ENCODE data around the gene PCSK5. TPM values are rescaled to one million over a fixed set of nuclear protein-coding genes. Genes with fewer than 3 reads are reported as not detected.

Gene PCSK5
- total RNA-seq, 1 experiment from 2014 or later: 7.5 TPM

GRCh38 chr9:76232861-76233489 is 342.5 kb downstream of the PCSK5 start:
- no peaks in the 10 kb centered on the region for H3K79me1 ChIP-seq (ENCODE audit: insufficient read depth, low read depth, low read length, poor library complexity, severe bottlenecking)
- no peak overlapping the region for H3K4me3 Mint-ChIP-seq
- no peak overlapping the region for H3K9ac ChIP-seq (ENCODE audit: extremely low read depth, insufficient read length, low read length)
- no CpG with 5 or more reads among the region's 7 CpGs for WGBS (ENCODE audit: extremely low coverage, insufficient read length, low lambda C conversion rate)
- H4K8ac ChIP-seq (replicated peaks; ENCODE audit: insufficient read length, low read depth, low read length): no peak overlapping the region
- H3K4me1 ChIP-seq (ENCODE audit: insufficient read depth, low read length): no peaks in the 10 kb centered on the region; the same call in 1 of the 2 replicates
- H4K91ac ChIP-seq (ENCODE audit: insufficient read length, low read depth, low read length): no peak overlapping the region
- no peak overlapping the region for H2AFZ ChIP-seq (ENCODE audit: low read length)
- no peak overlapping the region for H3K18ac ChIP-seq (ENCODE audit: insufficient read length, low read depth, low read length)
- H3K9me3 ChIP-seq (ENCODE audit: control insufficient read depth, low read depth, low read length): no peaks in the 10 kb centered on the region
- no peak overlapping the region for H2BK120ac ChIP-seq (ENCODE audit: low read depth, low read length, poor library complexity, severe bottlenecking)
- no peak overlapping the region for H2AK5ac ChIP-seq (ENCODE audit: insufficient read length, low read length)
- H3K79me2 ChIP-seq (ENCODE audit: insufficient read depth, low read length): no peaks in the 10 kb centered on the region
- no peaks in the 10 kb centered on the region for H3K27me3 Mint-ChIP-seq (ENCODE audit: low read depth)
- no peaks in the 10 kb centered on the region for H3K27me3 ChIP-seq (ENCODE audit: insufficient read depth, low read length)
- no peak overlapping the region for H3K14ac ChIP-seq (ENCODE audit: insufficient read depth, low read length)
- no peak overlapping the region for H3K56ac ChIP-seq (ENCODE audit: insufficient read length, low read depth, low read length)
- H3K36me3 Mint-ChIP-seq (ENCODE audit: insufficient read depth in 1 of 3, low read depth in 3 of 3): no peaks in the 10 kb centered on the region
- DNase-seq: no peak
- H2BK12ac ChIP-seq (ENCODE audit: insufficient read length, low read depth, low read length): no peak overlapping the region
- H3K4me1 Mint-ChIP-seq: peaks cover 5 to 6% of the 10 kb centered on the region in 2 experiments; a peak in 2 of 4 replicates
- TF ChIP-seq CTCF (conservative IDR thresholded peaks at IDR 0.05): no peak
- no peak overlapping the region for H3T11ph ChIP-seq (ENCODE audit: low read length)
- no peak overlapping the region for H3K27ac Mint-ChIP-seq
- H3K23me2 ChIP-seq (ENCODE audit: insufficient read length, low read depth, low read length, poor library complexity, severe bottlenecking): no peaks in the 10 kb centered on the region
- no peak overlapping the region for H3K23ac ChIP-seq (ENCODE audit: insufficient read length, low read depth, low read length)
- H3K9me3 Mint-ChIP-seq: 0 out of 5 replicates have a peak, but pooled peaks cover 0 to 2% of the 10 kb centered on the region in 2 experiments
- no peak overlapping the region for H4K5ac ChIP-seq (ENCODE audit: insufficient read length, low read depth, low read length)
- H3K4me2 ChIP-seq (ENCODE audit: insufficient read depth, insufficient read length, low read length): no peak overlapping the region
- H2BK15ac ChIP-seq (ENCODE audit: low read depth, low read length): no peak overlapping the region
- no peak overlapping the region for H2BK20ac ChIP-seq (ENCODE audit: low read depth, low read length, poor library complexity, severe bottlenecking)
- H3K27ac ChIP-seq (ENCODE audit: insufficient read length, low read depth, low read length): no peak overlapping the region
- H4K20me1 ChIP-seq (ENCODE audit: control insufficient read depth, insufficient read depth, insufficient read length): no peaks in the 10 kb centered on the region
- H3K4ac ChIP-seq (ENCODE audit: low read depth, low read length): no peak overlapping the region
- H2BK5ac ChIP-seq (ENCODE audit: insufficient read length, low read length): no peak overlapping the region

Data from H9 (cell line).